NT2/D1 (cell line): ENCODE measurements around the gene NUDT6.

ENCODE experiments used
- YY1 ChIP-seq: IDR thresholded peaks from 2 replicates; pipeline ENCODE4 v1.6.1; 2011; ENCODE audit not compliant: insufficient read length, insufficient read depth
- ZNF274 ChIP-seq: IDR thresholded peaks from 2 replicates; pipeline ENCODE4 v1.6.1; 2011; ENCODE audit warnings: mild to moderate bottlenecking, low read depth, low read length

- TF ChIP-seq YY1 (no peak), ZNF274 (no peak)
Observed at GRCh38 chr4:122845066-122845465, 77.3 kb downstream of the NUDT6 start.
